Activated CD4-positive, alpha-beta T cell treated with anti-CD3 and anti-CD28 coated beads for 1 hour (primary cell): ENCODE measurements around the gene SERPING1.

Source experiments
- DNase-seq: peaks from one replicate; pipeline ENCODE4 v3.0.0-alpha.2; 2020

The SERPING1 gene

GRCh38 chr11:57597916-57598830 lies 688 bp downstream of the SERPING1 start:
- no peak for DNase-seq

GRCh38 chr11:57598831-57599155 lies 1.3 kb downstream of the SERPING1 start:
- DNase-seq = no peak

- DNase-seq = no peak
Measured at GRCh38 chr11:57599381-57599780, 1.9 kb downstream of the SERPING1 start.

- no peak for DNase-seq
Measured at GRCh38 chr11:57601297-57601696, 3.8 kb downstream of the SERPING1 start.

- DNase-seq = no peak
Measured at GRCh38 chr11:57604296-57605027, 7.0 kb downstream of the SERPING1 start.

GRCh38 chr11:57605028-57605420 lies 7.5 kb downstream of the SERPING1 start:
- no peak for DNase-seq

- no peak for DNase-seq
Measured at GRCh38 chr11:57610170-57610569, 12.7 kb downstream of the SERPING1 start.

- DNase-seq = no peak
Measured at GRCh38 chr11:57614234-57614772, 16.8 kb downstream of the SERPING1 start.

- DNase-seq = no peak
Measured at GRCh38 chr11:57615308-57615707, 17.8 kb downstream of the SERPING1 start.

GRCh38 chr11:57616595-57616994 lies 19.1 kb downstream of the SERPING1 start:
- no peak for DNase-seq

- no peak for DNase-seq
Measured at GRCh38 chr11:57618438-57618837, 21.0 kb downstream of the SERPING1 start.

- DNase-seq = no peak
Measured at GRCh38 chr11:57619331-57619730, 21.8 kb downstream of the SERPING1 start.

GRCh38 chr11:57620467-57620866 lies 23.0 kb downstream of the SERPING1 start:
- no peak for DNase-seq

GRCh38 chr11:57622263-57622662 lies 24.8 kb downstream of the SERPING1 start:
- no peak for DNase-seq

GRCh38 chr11:57624864-57625263 lies 27.4 kb downstream of the SERPING1 start:
- no peak for DNase-seq

- no peak for DNase-seq
Measured at GRCh38 chr11:57626895-57627294, 29.4 kb downstream of the SERPING1 start.

- no peak for DNase-seq
Measured at GRCh38 chr11:57630171-57630570, 32.7 kb downstream of the SERPING1 start.

- DNase-seq = no peak
Measured at GRCh38 chr11:57632116-57632515, 34.6 kb downstream of the SERPING1 start.

GRCh38 chr11:57633394-57634070 lies 36.0 kb downstream of the SERPING1 start:
- no peak for DNase-seq

- no peak for DNase-seq
Measured at GRCh38 chr11:57634311-57634710, 36.8 kb downstream of the SERPING1 start.

- DNase-seq = no peak
Measured at GRCh38 chr11:57635246-57635645, 37.8 kb downstream of the SERPING1 start.

GRCh38 chr11:57637626-57638004 lies 40.1 kb downstream of the SERPING1 start:
- DNase-seq = no peak

- no peak for DNase-seq
Measured at GRCh38 chr11:57638005-57638781, 40.7 kb downstream of the SERPING1 start.
